GM10266 (cell line): Measurements from ENCODE around the gene ITGB6.

ENCODE experiments used
- DNase-seq: peaks from one replicate; pipeline ENCODE4 v3.0.0; 2012; ENCODE audit errors: extremely low spot score
- CTCF ChIP-seq: IDR thresholded peaks from 2 replicates; pipeline ENCODE4 v1.5.1; 2012; ENCODE audit warnings: mild to moderate bottlenecking, low read depth; ENCODE audit not compliant: control insufficient read depth, insufficient read depth; ENCODE audit errors: missing control alignments

ITGB6 gene

DNA sequence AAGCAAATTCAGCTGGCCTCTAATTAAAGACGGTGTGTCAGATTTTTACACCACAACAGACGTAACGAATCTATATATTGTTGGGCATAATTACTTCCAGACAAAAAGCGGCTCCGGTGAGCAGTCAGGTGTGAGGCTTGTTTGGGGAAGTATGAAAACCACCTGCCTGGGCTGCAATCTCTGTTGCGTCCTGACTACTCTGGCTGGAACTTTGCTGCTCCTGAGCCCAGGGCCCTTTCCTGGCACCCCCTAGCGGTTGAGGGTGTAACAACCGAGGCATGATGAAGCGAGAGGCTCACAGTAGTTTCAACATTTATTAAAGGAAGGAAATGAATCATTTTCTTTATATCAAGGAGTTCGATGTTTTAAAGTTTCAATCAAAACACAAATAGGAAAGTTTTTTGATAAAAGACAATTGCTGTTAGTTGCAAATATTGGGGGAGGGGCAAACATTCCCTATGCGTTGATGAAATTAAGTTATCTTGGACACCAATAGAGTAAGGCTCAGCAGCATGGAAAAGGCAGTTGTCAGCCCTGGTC, 10.6 kb upstream of the ITGB6 start:
- DNase-seq: peak; percentile 74
- peak; percentile 86 for TF ChIP-seq CTCF

DNA sequence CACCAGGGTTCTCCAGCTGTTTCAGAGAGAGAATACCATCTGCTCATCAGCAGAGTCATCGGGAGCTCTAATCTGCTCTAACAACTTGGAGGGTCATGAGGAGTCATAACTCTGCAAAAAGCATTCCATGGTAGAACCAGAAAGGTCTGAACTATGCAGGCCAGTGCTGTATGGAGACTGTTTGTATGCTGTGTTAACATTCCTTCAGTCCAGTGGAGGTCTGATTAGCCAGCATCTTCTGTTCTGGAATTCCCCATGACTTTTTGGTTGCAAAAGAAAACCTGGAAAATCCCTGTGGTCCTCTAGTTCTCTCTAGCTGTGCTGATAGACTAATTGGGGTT, 9.4 kb upstream of the ITGB6 start:
- no peak for TF ChIP-seq CTCF
- DNase-seq: no peak

DNA sequence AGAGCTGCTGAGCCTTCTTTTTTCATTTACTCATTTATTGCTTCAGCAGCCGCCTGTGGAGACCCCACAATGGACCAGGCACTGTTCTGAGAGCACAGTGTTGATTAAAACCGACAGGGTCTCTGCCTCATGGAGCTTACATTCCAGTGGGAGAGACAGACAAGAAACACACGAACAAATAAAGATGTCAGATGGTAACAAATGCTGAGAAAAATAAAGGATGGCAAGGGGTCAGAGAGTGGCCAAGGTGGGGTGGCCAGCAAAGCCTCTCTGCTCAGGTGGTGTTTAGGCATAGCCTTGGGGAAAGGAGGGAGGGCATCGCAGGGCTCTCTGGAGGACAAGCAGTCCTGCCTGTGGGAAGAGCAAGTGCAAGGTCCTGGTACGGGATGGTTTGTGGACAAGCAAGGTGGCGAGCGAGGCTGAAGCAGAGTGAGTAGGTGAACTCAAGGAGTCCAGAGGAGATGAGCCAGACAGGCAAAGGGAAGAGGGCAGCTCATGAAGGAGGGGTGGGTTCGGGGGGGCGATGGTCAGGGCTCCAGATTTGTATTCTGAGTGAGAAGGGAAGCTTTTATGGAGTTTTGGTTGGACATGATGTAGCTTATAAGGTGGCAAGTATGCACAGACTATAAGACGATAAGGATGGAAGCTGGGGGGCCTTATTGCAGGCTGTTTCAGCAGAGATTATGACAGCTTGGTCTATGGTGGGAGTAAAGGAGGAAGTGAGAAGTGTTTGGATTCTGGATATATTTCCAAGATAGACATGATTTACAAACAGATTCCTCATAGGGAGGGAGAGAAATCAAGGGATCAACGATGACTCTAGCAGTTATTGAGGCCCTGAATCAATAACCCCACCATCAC, 8.8 kb upstream of the ITGB6 start:
- DNase-seq: no peak
- TF ChIP-seq CTCF: no peak

GRCh38 chr2:160207804-160208654, 8.0 kb upstream of the ITGB6 start:
- TF ChIP-seq CTCF: no peak
- DNase-seq: no peak

GRCh38 chr2:160207271-160207670, 7.2 kb upstream of the ITGB6 start:
- DNase-seq: no peak

DNA sequence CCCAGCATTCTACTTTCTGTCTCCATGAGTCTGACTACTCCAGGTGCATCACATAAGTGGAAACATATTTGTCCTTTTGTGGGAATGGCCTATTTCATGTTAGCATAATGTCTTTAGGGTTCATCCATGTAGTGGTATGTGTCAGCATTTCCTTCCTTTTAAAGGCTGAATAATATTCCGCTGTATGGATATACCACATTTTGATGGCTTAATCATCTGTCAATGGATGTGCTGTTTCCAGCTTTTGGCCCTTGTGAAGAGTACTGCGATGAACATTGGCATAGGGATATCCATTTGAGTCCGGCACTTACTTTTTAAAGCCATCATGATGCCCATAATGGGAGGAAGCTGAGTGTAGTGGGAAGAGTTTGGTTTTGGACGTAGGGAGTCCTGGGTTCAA, 6.4 kb upstream of the ITGB6 start:
- no peak for DNase-seq
- TF ChIP-seq CTCF: no peak

More at GRCh38 chr2:160207271-160207670, 7.2 kb upstream of the ITGB6 start:
- no peak for TF ChIP-seq CTCF
